HG03565 (cell line): Measurements from ENCODE around the gene RASL12.
"Not testable (repeated sequence)": the region's sequence is repeated elsewhere in the genome, so short reads cannot be mapped to it uniquely, and the experiment has no call there.

Experiments
- ATAC-seq: cut with Tn5 transposase; IDR thresholded peaks from one replicate; pipeline ENCODE4 v1.9.1; 2021; ENCODE audit warnings: mild to moderate bottlenecking, moderate library complexity; ENCODE audit not compliant: unreplicated experiment

The RASL12 gene

GRCh38 chr15:65067645-65068402 lies at the start of gene RASL12:
Gene RASL12 (minus strand): TSS chr15:65067991. CDS start chr15:65067835, 156 bp downstream.
- no peak for ATAC-seq

- no peak for ATAC-seq
These were observed 47.8 kb upstream of the RASL12 start for GRCh38 chr15:65115542-65115941.

GRCh38 chr15:65115086-65115485 lies 47.3 kb upstream of the RASL12 start, which contains the start of gene UBAP1L:
Gene UBAP1L (minus strand): TSS chr15:65115200. CDS start chr15:65106215, 8,985 bp downstream.
- ATAC-seq: no peak

- no peak for ATAC-seq
These were observed 43.0 kb upstream of the RASL12 start for GRCh38 chr15:65110676-65111292.

GRCh38 chr15:65106011-65106590 lies 38.3 kb upstream of the RASL12 start:
- ATAC-seq: no peak

GRCh38 chr15:65105038-65105437 lies 37.2 kb upstream of the RASL12 start:
- no peak for ATAC-seq

- ATAC-seq: no peak
These were observed 35.1 kb upstream of the RASL12 start for GRCh38 chr15:65102912-65103311.

GRCh38 chr15:65101891-65102708 lies 34.3 kb upstream of the RASL12 start:
- no peak for ATAC-seq

GRCh38 chr15:65101411-65101890 lies 33.7 kb upstream of the RASL12 start:
- no peak for ATAC-seq

- ATAC-seq: no peak
These were observed 32.7 kb upstream of the RASL12 start for GRCh38 chr15:65100442-65100841.

- not testable (repeated sequence) for ATAC-seq
These were observed 32.0 kb upstream of the RASL12 start for GRCh38 chr15:65099801-65100200.

- ATAC-seq: no peak
These were observed 31.5 kb upstream of the RASL12 start for GRCh38 chr15:65099336-65099735.

GRCh38 chr15:65097651-65098263 lies 30.0 kb upstream of the RASL12 start:
- ATAC-seq: no peak

GRCh38 chr15:65096481-65097385 lies 28.9 kb upstream of the RASL12 start:
- ATAC-seq: no peak

- no peak for ATAC-seq
These were observed 27.9 kb upstream of the RASL12 start for GRCh38 chr15:65095747-65096104.

- ATAC-seq: no peak
These were observed 27.4 kb upstream of the RASL12 start for GRCh38 chr15:65095011-65095746.

GRCh38 chr15:65094294-65094995 lies 26.7 kb upstream of the RASL12 start:
- ATAC-seq: no peak

- ATAC-seq: not testable (repeated sequence)
These were observed 26.0 kb upstream of the RASL12 start for GRCh38 chr15:65093793-65094170.
